Measurements from ENCODE around the gene RNASEH2A. TPM values are rescaled to one million over a fixed set of nuclear protein-coding genes. Genes with fewer than 3 reads are reported as not detected.
"Not testable (repeated sequence)": the region's sequence is repeated elsewhere in the genome, so short reads cannot be mapped to it uniquely, and the experiment has no call there.

RNASEH2A gene
- polyA plus RNA-seq, 3 donors, result 29.4 to 44.1 (median 34.0) TPM

- DNase-seq (ENCODE audit: extremely low read depth in 1 of 11, low read depth in 9 of 11, low spot score in 4 of 11), result peak in 1 of 11 donors; percentile 45
Observed at GRCh38 chr19:12840091-12841079, 34.0 kb downstream of the RNASEH2A start.

- DNase-seq (ENCODE audit: extremely low read depth in 1 of 11, low read depth in 9 of 11, low spot score in 4 of 11), result peak in 1 of 11 donors; percentile 49
Observed at GRCh38 chr19:12841094-12841493, 34.7 kb downstream of the RNASEH2A start.

GRCh38 chr19:12842511-12842910, 36.1 kb downstream of the RNASEH2A start:
- DNase-seq (ENCODE audit: extremely low read depth in 1 of 11, low read depth in 9 of 11, low spot score in 4 of 11), result no peak

- no peak for DNase-seq (ENCODE audit: extremely low read depth in 1 of 11, low read depth in 9 of 11, low spot score in 4 of 11)
Observed at GRCh38 chr19:12843328-12843727, 36.9 kb downstream of the RNASEH2A start.

GRCh38 chr19:12843999-12844732, 37.8 kb downstream of the RNASEH2A start:
- no peak for DNase-seq (ENCODE audit: extremely low read depth in 1 of 11, low read depth in 9 of 11, low spot score in 4 of 11)

GRCh38 chr19:12846613-12847012, 40.2 kb downstream of the RNASEH2A start:
- not testable (repeated sequence) for DNase-seq (ENCODE audit: extremely low read depth in 1 of 11, low read depth in 9 of 11, low spot score in 4 of 11)

GRCh38 chr19:12847159-12848139, 41.1 kb downstream of the RNASEH2A start:
- DNase-seq (ENCODE audit: extremely low read depth in 1 of 11, low read depth in 9 of 11, low spot score in 4 of 11), result peak in 7 of 11 donors; percentile 54 to 79 (median 73)

- no peak for DNase-seq (ENCODE audit: extremely low read depth in 1 of 11, low read depth in 9 of 11, low spot score in 4 of 11)
Observed at GRCh38 chr19:12856653-12857052, 50.3 kb downstream of the RNASEH2A start.

- DNase-seq (ENCODE audit: extremely low read depth in 1 of 11, low read depth in 9 of 11, low spot score in 4 of 11), result no peak
Observed at GRCh38 chr19:12858041-12858928, 51.9 kb downstream of the RNASEH2A start.

- DNase-seq (ENCODE audit: extremely low read depth in 1 of 11, low read depth in 9 of 11, low spot score in 4 of 11), result no peak
Observed at GRCh38 chr19:12859546-12859945, 53.2 kb downstream of the RNASEH2A start.

Other genes starting within 250 kb of the RNASEH2A start
- 1 to 10 TPM; 4.3 to 5.0 (median 4.4) TPM for gene ZNF490, start 195.8 kb upstream of the RNASEH2A start, polyA plus RNA-seq (ENCODE audit: insufficient read length in 3 of 3)
- gene ZNF791, start 195.7 kb upstream of the RNASEH2A start, polyA plus RNA-seq (ENCODE audit: insufficient read length in 3 of 3), result 10 to 100 TPM; 20.0 to 26.8 (median 26.7) TPM
- gene MAN2B1, start 139.8 kb upstream of the RNASEH2A start, polyA plus RNA-seq (ENCODE audit: insufficient read length in 3 of 3), result 10 to 100 TPM; 28.6 to 38.1 (median 31.5) TPM
- gene WDR83, start 139.8 kb upstream of the RNASEH2A start, polyA plus RNA-seq (ENCODE audit: insufficient read length in 3 of 3), result 10 to 100 TPM; 13.7 to 26.0 (median 17.8) TPM
- gene DHPS, start 124.7 kb upstream of the RNASEH2A start, polyA plus RNA-seq (ENCODE audit: insufficient read length in 3 of 3), result 100 to 1,000 TPM in 1 of 3 donors, 10 to 100 TPM in 2; 68.5 to 103 (median 83.0) TPM
- under 1 TPM in 2 of 3 donors, not detected in 1; 0.45 to 0.55 TPM for gene GNG14, start 118.6 kb upstream of the RNASEH2A start, polyA plus RNA-seq (ENCODE audit: insufficient read length in 3 of 3)
- 10 to 100 TPM; 12.2 to 17.0 (median 15.1) TPM for gene FBXW9, start 110.0 kb upstream of the RNASEH2A start, polyA plus RNA-seq (ENCODE audit: insufficient read length in 3 of 3)
- 10 to 100 TPM; 66.7 to 81.9 (median 79.3) TPM for gene TNPO2, start 82.7 kb upstream of the RNASEH2A start, polyA plus RNA-seq (ENCODE audit: insufficient read length in 3 of 3)
- gene TRIR, start 71.9 kb upstream of the RNASEH2A start, polyA plus RNA-seq (ENCODE audit: insufficient read length in 3 of 3), result 100 to 1,000 TPM; 150 to 204 (median 184) TPM
- 10 to 100 TPM; 76.6 to 94.6 (median 82.7) TPM for gene GET3, start 69.1 kb upstream of the RNASEH2A start, polyA plus RNA-seq (ENCODE audit: insufficient read length in 3 of 3)
- gene BEST2, start 54.8 kb upstream of the RNASEH2A start, polyA plus RNA-seq (ENCODE audit: insufficient read length in 3 of 3), result under 1 TPM; 0.08 to 0.13 (median 0.09) TPM
- gene HOOK2, start 31.0 kb upstream of the RNASEH2A start, polyA plus RNA-seq (ENCODE audit: insufficient read length in 3 of 3), result 10 to 100 TPM; 43.8 to 89.3 (median 56.4) TPM
- 10 to 100 TPM; 32.8 to 50.1 (median 44.2) TPM for gene JUNB, start 15.1 kb upstream of the RNASEH2A start, polyA plus RNA-seq (ENCODE audit: insufficient read length in 3 of 3)
- 100 to 1,000 TPM; 283 to 360 (median 327) TPM for gene PRDX2, start 4.8 kb upstream of the RNASEH2A start, polyA plus RNA-seq (ENCODE audit: insufficient read length in 3 of 3)
- 1 to 10 TPM; 4.7 to 9.0 (median 6.7) TPM for gene THSD8, start 4.5 kb upstream of the RNASEH2A start, polyA plus RNA-seq (ENCODE audit: insufficient read length in 3 of 3)
- under 1 TPM in 1 of 3 donors, not detected in 2; 0.14 TPM for gene RTBDN, start 28.0 kb downstream of the RNASEH2A start, polyA plus RNA-seq (ENCODE audit: insufficient read length in 3 of 3)
- 1 to 10 TPM; 1.0 to 1.3 (median 1.1) TPM for gene MAST1, start 31.9 kb downstream of the RNASEH2A start, polyA plus RNA-seq (ENCODE audit: insufficient read length in 3 of 3)
- gene DNASE2, start 74.9 kb downstream of the RNASEH2A start, polyA plus RNA-seq (ENCODE audit: insufficient read length in 3 of 3), result 10 to 100 TPM; 10.2 to 12.6 (median 11.7) TPM
- under 1 TPM; 0.27 to 0.59 (median 0.32) TPM for gene KLF1, start 80.6 kb downstream of the RNASEH2A start, polyA plus RNA-seq (ENCODE audit: insufficient read length in 3 of 3)
- gene GCDH, start 84.6 kb downstream of the RNASEH2A start, polyA plus RNA-seq (ENCODE audit: insufficient read length in 3 of 3), result 10 to 100 TPM; 31.9 to 38.3 (median 33.4) TPM
- 1 to 10 TPM; 3.0 to 4.5 (median 3.1) TPM for gene SYCE2, start 112.7 kb downstream of the RNASEH2A start, polyA plus RNA-seq (ENCODE audit: insufficient read length in 3 of 3)
- 10 to 100 TPM; 41.2 to 58.6 (median 52.8) TPM for gene FARSA, start 127.1 kb downstream of the RNASEH2A start, polyA plus RNA-seq (ENCODE audit: insufficient read length in 3 of 3)
- 100 to 1,000 TPM; 842 to 975 (median 894) TPM for gene CALR, start 132.0 kb downstream of the RNASEH2A start, polyA plus RNA-seq (ENCODE audit: insufficient read length in 3 of 3)
- gene RAD23A, start 139.3 kb downstream of the RNASEH2A start, polyA plus RNA-seq (ENCODE audit: insufficient read length in 3 of 3), result 10 to 100 TPM; 63.4 to 87.5 (median 85.0) TPM
- gene GADD45GIP1, start 150.6 kb downstream of the RNASEH2A start, polyA plus RNA-seq (ENCODE audit: insufficient read length in 3 of 3), result 10 to 100 TPM; 27.4 to 45.9 (median 40.6) TPM
- under 1 TPM in 2 of 3 donors, not detected in 1; 0.07 to 0.18 TPM for gene DAND5, start 163.0 kb downstream of the RNASEH2A start, polyA plus RNA-seq (ENCODE audit: insufficient read length in 3 of 3)
- 10 to 100 TPM; 12.0 to 21.6 (median 21.3) TPM for gene NFIX, start 188.9 kb downstream of the RNASEH2A start, polyA plus RNA-seq (ENCODE audit: insufficient read length in 3 of 3)

Data from renal cortex interstitium (tissue), 11 donors.